ENCODE measurements around the gene USP13.

DNA sequence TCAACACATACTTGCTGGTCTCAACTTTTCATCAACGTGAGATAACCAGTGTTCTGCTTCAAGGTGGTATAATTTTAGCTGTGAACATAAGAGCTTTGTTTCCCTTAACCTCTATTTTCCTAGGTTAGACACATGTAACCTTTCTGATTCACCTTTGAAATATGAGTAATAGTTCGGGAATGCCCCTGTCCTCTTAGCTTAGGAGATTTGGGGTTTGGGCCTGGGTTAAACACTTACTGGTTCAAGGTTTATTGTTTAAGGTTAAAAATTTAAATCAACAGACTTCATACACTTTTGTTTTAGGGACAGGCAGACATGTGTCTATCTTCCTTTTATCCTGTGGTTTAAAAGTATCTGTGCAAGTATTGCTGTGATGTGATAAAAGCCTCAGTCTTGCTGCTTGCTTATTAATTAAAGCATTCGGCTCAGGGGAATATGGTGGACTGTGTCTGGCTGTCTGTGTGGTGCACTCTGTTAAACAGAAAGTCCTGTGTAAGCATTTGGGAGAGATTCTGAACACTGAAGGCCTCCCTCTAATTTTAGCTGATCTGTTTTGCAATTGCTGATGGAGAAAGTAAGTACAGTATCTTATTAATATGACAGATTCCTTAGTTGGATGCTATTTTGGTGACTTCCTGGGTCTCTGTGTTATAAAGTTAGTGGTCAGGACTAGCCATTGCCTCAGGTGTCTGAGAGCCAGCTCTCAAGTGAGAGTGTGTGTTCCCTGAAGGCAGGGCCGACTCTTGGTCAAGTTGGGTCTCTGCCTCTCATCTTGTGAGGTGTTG lies 81.8 kb downstream of the USP13 start:
- TF ChIP-seq EZH2phosphoT487 (IDR thresholded peaks at IDR 0.05; ENCODE audit: borderline replicate concordance, low read length): no peak
- TF ChIP-seq EZH2 (IDR thresholded peaks at IDR 0.05; ENCODE audit: low read length, unreplicated experiment): no peak
- TF ChIP-seq, protein P1, sequence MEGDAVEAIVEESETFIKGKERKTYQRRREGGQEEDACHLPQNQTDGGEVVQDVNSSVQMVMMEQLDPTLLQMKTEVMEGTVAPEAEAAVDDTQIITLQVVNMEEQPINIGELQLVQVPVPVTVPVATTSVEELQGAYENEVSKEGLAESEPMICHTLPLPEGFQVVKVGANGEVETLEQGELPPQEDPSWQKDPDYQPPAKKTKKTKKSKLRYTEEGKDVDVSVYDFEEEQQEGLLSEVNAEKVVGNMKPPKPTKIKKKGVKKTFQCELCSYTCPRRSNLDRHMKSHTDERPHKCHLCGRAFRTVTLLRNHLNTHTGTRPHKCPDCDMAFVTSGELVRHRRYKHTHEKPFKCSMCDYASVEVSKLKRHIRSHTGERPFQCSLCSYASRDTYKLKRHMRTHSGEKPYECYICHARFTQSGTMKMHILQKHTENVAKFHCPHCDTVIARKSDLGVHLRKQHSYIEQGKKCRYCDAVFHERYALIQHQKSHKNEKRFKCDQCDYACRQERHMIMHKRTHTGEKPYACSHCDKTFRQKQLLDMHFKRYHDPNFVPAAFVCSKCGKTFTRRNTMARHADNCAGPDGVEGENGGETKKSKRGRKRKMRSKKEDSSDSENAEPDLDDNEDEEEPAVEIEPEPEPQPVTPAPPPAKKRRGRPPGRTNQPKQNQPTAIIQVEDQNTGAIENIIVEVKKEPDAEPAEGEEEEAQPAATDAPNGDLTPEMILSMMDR (conservative IDR thresholded peaks at IDR 0.05; ENCODE audit: low read depth, low read length): no peak

Measured in PC-3 (cell line).